ENCODE measurements around the gene FKBP4. TPM values are rescaled to one million over a fixed set of nuclear protein-coding genes. Genes with fewer than 3 reads are reported as not detected.

FKBP4 gene
- total RNA-seq, 1 donor from 2014 or later: 57.5 TPM

GRCh38 chr12:2829275-2829674 lies 34.5 kb downstream of the FKBP4 start:
- no peak for TF ChIP-seq CTCF (IDR thresholded peaks at IDR 0.05; ENCODE audit: partially characterized antibody, unreplicated experiment)
- no peak for DNase-seq
- Mint-ChIP-seq H3K9me3 (ENCODE audit: unreplicated experiment) (no peaks in the 10 kb centered on the region), H3K27ac (ENCODE audit: unreplicated experiment) (no peak overlapping the region), H3K4me3 (ENCODE audit: unreplicated experiment) (no peak overlapping the region), H3K27me3 (ENCODE audit: unreplicated experiment) (peaks cover 2% of the 10 kb centered on the region), H3K36me3 (ENCODE audit: unreplicated experiment) (peaks cover 11% of the 10 kb centered on the region), H3K4me1 (ENCODE audit: low read depth, unreplicated experiment) (no peaks in the 10 kb centered on the region)

- Mint-ChIP-seq H3K36me3 (ENCODE audit: unreplicated experiment) (peaks cover 11% of the 10 kb centered on the region), H3K27ac (ENCODE audit: unreplicated experiment) (no peak overlapping the region), H3K4me1 (ENCODE audit: low read depth, unreplicated experiment) (peaks cover 2% of the 10 kb centered on the region), H3K9me3 (ENCODE audit: unreplicated experiment) (peaks cover 2% of the 10 kb centered on the region), H3K27me3 (ENCODE audit: unreplicated experiment) (peaks cover 2% of the 10 kb centered on the region), H3K4me3 (ENCODE audit: unreplicated experiment) (no peak overlapping the region)
- no peak for DNase-seq
- no peak for TF ChIP-seq CTCF (IDR thresholded peaks at IDR 0.05; ENCODE audit: partially characterized antibody, unreplicated experiment)
Measured at GRCh38 chr12:2832550-2833127, 37.9 kb downstream of the FKBP4 start.

GRCh38 chr12:2833327-2833726 lies 38.6 kb downstream of the FKBP4 start:
- H3K4me1 Mint-ChIP-seq (ENCODE audit: low read depth, unreplicated experiment): peaks cover 2% of the 10 kb centered on the region
- H3K36me3 Mint-ChIP-seq (ENCODE audit: unreplicated experiment): peaks cover 11% of the 10 kb centered on the region
- H3K27ac Mint-ChIP-seq (ENCODE audit: unreplicated experiment): no peak overlapping the region
- peaks cover 2% of the 10 kb centered on the region for H3K9me3 Mint-ChIP-seq (ENCODE audit: unreplicated experiment)
- H3K4me3 Mint-ChIP-seq (ENCODE audit: unreplicated experiment): no peak overlapping the region
- no peak for TF ChIP-seq CTCF (IDR thresholded peaks at IDR 0.05; ENCODE audit: partially characterized antibody, unreplicated experiment)
- no peak for DNase-seq
- H3K27me3 Mint-ChIP-seq (ENCODE audit: unreplicated experiment): peaks cover 2% of the 10 kb centered on the region

GRCh38 chr12:2833810-2834209 lies 39.0 kb downstream of the FKBP4 start:
- no peak for DNase-seq
- Mint-ChIP-seq H3K27ac (ENCODE audit: unreplicated experiment) (no peak overlapping the region), H3K36me3 (ENCODE audit: unreplicated experiment) (peaks cover 11% of the 10 kb centered on the region), H3K27me3 (ENCODE audit: unreplicated experiment) (peaks cover 2% of the 10 kb centered on the region), H3K9me3 (ENCODE audit: unreplicated experiment) (peaks cover 2% of the 10 kb centered on the region), H3K4me3 (ENCODE audit: unreplicated experiment) (no peak overlapping the region), H3K4me1 (ENCODE audit: low read depth, unreplicated experiment) (peaks cover 2% of the 10 kb centered on the region)
- no peak for TF ChIP-seq CTCF (IDR thresholded peaks at IDR 0.05; ENCODE audit: partially characterized antibody, unreplicated experiment)

GRCh38 chr12:2834581-2835491 lies 40.1 kb downstream of the FKBP4 start, which contains the start of gene NRIP2:
TSS of gene NRIP2 (minus strand) at chr12:2835035. CDS start at chr12:2834983, 52 bp downstream.
- Mint-ChIP-seq H3K9me3 (ENCODE audit: unreplicated experiment) (peaks cover 2% of the 10 kb centered on the region), H3K4me3 (ENCODE audit: unreplicated experiment) (no peak within 1 kb of the TSS), H3K27ac (ENCODE audit: unreplicated experiment) (no peak within 1 kb of the TSS)

More at GRCh38 chr12:2834581-2835491, 40.1 kb downstream of the FKBP4 start, which contains the start of gene NRIP2:
- DNase-seq: peak; percentile 35
- TF ChIP-seq CTCF (IDR thresholded peaks at IDR 0.05; ENCODE audit: partially characterized antibody, unreplicated experiment): no peak
- Mint-ChIP-seq H3K36me3 (ENCODE audit: unreplicated experiment) (peaks cover 11% of the 10 kb centered on the region), H3K27me3 (ENCODE audit: unreplicated experiment) (peaks cover 2% of the 10 kb centered on the region), H3K4me1 (ENCODE audit: low read depth, unreplicated experiment) (peaks cover 2% of the 10 kb centered on the region)

Measured in glutamatergic neuron (in vitro differentiated cells).